CD4-positive, alpha-beta T cell treated with Interleukin-15 for 1 hour (primary cell): ENCODE results near the gene ATXN2.

Source experiments
- DNase-seq: peaks from one replicate; pipeline ENCODE4 v3.0.0-alpha.2; 2020

The ATXN2 gene

DNA sequence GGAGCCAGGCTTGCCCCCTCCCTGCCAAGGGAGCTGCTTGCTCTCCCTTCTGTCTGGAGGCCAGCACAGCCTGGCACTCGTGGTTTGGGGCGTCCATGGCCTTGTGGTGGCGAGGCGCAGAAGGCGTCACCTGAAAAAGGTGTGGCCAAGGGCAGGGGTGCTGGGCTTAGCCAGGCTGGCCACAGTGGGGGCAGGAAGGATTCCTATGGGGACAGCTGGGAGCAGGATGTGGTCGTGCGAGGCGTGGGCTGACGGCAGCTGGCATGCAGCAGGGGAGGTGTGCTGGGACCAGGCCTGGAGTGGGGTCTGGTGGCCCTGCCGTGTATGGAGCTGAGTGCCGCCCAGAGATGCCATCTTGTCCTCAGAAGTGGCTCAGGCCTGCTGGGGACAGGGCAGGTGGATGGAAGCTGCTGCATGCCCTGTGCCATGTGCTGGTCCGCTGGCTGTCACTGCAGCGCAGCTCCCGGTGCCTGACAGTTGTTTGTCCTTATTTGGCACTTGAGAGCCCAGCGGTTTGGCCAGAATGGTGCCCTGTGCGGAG is 163.4 kb downstream of the ATXN2 start:
- peak; percentile 55 for DNase-seq

DNA sequence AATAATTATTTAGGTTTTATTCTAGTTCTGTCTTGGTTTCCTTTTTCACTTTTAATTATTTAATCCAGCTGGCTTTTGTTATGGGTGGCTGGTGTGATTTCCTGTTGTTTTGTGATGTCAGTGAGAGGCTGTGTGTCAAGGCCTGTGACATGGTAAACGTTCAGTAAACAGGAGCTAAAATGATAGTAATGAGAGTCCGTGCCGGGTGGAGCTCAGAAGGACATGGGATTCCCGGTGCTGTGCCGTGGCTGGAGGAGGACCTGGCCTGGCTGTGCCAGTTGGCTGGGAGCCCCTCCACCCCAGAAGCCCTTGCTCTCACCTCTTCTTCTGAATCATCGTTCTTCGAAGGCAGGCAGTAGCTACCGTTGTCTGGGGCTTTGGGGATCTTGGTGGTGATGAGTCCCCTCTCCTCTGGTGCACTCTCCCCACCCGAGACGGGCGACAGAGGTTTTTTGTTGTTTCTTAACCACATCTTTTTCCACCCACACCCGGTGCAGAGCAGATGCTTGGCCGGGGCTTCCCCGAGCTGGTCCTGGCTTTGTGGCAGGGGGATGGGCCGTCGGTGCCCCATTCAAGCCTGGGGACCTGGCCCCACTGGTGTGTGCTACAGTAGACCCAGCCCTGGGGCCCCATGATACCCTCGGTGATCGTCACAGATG is 164.3 kb downstream of the ATXN2 start:
- peak; percentile 93 for DNase-seq

DNA sequence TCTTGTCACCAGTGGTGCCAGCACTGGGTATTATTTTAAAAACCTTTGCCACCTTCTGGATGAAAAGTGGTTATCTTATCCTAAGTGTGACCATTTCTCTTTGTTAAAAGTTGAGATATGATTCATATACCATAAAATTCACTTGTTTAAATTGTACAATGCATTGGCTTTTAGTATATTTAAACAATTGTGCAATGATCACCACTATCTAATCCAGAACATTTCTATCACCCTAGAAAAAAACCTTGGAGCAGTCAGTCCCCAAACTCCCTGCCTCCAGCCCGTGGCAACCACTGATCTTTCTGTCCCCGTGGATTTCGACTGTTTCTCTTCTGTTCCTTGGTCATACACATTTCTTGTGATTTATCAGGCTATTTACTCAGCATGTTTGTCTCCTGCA is 165.1 kb downstream of the ATXN2 start:
- no peak for DNase-seq

DNA sequence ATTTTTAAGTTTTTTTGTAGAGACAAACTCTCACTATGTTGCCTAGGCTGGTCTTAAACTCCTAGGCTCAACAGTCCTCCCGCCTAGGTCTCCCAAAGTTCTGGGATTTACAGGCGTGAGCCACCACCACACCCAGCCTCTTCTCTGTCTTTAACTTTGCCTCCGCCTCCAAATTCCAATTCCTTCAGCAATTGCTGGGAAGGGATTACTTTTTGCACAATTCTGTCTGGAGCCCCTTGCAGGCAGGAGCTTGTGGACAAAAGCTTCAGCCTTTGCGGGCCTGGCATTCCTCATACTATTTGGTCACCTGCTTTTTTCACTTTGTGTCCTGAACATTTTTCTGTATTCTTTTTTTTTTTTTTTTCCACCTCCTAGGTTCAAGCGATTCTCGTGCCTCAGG is 167.3 kb downstream of the ATXN2 start:
- no peak for DNase-seq

DNA sequence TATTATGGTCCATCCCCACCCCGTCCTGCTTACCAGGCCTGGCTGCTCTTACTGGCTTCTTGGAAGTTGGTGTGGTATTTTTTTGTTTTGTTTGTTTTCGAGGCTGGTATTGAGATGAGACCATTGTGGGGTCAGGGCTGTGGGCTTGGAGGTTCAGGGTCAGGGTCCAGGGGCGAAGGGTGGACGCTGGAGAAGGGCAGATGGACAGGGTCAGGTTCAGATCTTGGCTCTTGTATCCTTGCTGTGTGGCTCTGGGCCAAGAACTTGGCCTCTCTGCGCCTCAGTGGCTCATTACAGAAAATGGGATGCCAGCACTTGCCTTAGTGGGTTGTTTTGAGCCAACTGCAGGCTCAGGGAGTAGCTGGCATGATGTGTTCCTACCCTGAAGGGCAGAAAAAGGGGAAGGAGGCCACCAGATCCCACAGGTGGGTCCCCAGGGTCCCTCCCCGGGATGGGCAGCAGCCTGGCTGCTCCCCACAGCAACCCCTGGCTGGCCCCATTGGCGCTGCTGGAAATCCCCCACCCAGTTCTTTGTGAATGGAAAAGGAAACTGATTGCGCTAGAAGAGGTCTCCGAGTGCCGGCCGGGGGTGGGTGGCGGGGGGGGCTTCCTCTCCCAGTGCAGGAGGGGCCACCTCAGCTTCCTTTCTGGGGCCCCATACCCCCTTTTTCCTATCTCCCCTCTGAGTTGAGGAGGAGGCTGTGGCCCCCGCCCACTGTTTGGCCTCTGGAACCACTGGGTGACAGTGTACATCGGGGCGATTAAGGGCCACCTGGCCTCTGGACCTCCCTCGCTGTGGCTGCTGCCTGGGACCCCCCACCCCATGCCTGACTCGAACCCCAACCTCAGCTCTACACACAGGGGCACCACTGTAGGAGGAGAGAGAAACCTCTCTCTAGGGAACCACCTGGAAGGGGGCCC is 168.4 kb downstream of the ATXN2 start:
- DNase-seq = peak; percentile 83

DNA sequence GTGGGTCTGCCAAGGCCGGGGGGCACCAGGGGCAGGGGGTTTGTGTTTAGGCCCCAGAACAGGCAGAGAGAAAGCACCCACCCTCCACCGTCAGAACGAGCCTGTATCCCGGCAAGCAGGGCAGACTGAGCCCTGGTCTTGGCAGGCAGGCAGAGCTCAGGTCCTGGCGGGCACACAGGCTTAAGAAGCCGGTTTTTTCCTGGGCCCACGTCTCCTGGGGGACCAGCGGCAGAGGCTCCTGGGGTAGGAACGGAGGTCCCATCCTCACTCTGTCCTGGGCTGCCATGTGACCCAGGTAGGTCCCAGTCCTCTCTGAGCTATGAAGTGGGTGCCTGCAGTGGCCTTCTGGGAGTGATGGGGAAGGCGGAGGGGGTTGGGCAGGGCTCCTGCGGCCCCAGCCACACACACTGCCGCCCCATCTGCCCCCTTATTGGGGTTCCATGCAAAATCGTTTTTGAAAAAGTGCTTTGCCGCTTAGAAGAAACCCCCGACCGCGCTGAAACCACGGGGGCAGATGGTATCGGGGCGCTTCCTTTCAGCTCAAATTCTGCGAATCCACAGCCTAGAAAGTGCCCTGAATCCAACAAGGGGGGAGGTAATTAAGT is 169.2 kb downstream of the ATXN2 start:
- peak; percentile 85 for DNase-seq

DNA sequence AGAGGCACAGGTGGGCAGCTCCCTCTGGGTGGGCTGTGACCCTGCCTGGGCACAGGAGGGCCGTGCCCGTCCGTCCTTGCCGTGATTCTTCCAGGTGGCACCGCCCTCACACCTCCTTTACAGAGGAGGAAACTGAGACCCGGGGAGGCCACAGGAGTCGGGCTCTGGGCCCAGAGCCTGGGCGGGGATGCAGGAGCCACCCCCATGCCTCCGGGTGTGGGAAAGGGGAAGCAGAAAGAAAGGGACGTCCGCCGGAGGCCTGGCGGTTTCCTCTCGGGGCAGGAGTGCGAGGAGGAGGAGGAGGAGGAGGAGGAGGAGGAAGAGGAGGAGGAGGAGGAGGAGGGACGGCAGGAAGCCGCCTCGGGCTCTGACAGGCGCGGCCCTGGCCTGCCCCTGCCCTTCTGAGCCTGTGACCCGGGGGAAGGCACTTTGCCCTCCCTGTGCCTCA is 170.4 kb downstream of the ATXN2 start:
- DNase-seq = peak; percentile 61

DNA sequence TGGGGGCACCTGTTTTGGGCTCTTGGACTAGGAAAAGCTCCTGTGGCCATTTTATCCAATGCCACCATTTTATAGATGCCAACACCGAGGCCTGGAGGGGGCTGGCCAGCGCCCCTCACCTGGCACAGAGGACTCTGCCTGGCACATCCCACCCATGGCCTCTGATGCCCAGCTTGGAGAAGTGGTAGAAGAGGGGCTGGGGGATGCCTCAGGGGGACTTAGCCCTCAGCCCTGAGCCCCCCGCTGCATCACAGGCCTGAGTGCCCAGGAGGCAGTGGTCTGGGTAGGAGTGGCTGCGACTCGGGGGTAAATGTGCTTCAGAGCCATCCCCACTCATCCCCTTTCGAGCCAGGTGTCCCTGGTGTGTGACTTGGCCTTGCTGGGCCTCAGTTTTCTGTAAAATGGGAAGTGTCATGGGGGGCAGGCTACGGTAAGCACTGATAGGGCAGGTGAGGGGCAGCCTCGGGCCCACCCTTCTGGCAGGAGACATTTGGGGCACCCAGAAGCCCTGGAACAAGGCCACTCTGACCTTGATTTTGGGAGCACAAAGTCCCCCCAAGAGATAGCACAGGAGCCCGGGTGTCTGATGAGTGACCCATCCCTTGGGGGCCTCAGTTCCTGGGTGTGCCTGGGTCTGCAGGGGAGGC is 170.9 kb downstream of the ATXN2 start:
- DNase-seq = no peak

DNA sequence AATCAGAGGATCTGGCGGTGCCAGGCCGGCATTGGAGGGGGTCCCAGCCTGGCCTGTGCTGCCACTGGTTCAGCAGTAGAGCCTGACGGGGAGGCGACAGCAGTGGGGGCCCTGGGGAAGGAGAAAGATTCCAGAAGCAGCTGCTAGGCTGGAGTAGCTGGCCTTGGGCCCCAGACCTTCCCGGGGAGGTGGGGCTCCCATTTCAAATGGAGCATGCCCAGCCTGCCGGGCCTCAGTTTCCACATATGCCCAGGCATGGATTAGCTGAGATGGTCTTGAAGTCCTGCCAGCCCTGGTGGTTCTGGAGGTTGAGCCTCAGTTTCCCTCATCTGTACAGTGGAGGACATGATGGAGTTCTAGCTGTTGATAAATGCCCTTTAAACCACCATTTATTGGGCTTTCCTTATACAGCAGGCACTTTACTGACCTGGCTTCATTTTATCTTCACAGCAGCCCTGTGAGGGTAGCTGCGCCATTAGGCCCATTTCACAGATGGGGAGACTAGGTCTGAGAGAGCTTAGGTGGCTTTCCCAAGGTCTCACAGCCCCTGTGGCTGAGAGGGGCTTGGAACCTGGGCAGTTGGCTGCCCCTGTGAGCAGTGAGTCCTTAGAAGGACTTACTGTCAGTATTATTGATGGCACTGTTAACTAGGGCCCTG is 171.6 kb downstream of the ATXN2 start:
- DNase-seq = no peak

DNA sequence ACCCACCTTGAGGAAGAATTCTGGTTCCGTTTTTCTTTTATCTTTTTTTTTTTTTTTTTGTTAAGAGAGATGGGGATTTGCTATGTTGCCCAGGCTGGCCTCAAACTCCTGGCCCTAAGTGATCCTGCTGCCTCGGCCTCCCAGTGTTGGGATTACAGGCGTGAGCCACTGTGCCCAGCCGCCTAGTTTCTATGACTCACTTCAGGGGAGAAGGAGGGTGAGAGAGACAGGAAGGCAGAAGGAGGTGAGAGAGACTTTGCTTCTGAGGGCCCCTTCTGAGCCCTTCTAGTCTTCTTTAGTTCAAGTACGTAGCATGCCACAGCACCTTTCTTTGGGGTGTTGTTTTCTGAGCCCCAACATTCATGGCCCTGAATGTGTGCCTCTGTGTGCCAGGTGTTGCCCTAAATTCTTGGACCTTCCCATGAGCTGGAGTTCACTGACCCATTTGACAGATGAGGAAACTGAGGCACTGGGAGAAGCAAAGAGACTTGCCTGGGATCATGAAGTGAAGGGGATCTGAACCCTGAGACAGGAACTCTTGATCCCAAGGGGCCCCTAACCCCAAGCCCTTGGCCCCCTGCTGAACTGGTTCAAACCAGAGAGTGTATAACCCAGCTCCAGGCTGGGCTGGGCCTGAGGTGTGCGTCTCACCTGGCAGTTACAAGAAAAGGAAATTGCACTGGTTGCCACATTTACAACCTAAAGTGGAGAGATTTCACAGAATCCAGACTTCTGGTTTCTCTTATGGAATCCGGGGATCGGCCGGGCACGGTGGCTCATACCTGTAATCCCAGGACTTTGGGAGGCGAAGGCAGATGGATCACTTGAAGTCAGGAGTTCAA is 172.6 kb downstream of the ATXN2 start:
- no peak for DNase-seq

DNA sequence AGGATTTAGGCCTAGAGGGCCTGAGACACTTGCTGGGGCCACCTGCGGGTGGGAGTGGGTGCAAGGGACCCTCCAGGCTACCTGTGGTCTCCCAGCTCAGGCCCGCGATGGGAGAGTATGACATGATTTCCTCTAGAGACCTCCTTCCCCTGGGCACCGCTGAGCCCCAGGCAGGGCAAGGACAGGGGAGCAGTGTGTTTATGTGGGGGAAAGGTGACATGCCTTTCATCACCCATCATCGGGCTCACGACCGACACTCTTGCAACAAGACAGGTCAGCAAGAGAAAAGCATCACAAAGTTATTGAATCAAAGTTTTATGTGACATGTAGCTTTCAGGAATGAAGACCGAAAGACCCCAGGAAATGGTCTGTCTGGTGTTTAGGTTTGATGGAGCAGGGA is 173.5 kb downstream of the ATXN2 start:
- DNase-seq = no peak

DNA sequence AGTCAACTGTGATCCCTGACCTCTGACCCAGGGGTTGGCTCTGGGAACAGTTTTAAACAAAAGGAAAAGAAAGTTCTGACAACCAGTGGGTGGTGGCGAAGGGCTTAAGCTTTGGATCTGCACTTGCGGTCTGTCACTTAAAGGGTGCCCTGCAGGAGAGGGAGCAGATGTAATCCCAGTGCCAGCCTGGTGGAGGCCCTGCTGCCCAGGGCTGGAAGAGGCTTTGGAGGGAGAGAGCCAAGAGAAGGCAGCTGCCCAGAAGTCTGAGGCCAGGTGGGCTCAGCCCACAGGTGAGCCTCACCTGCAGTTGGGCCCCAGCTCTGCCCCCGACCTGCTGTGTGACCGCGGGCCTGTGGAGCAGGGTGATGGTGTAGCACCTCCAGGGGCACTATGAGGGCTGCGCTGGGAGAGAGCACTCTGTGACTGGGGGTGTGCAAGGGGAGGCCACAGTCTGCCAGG is 174.3 kb downstream of the ATXN2 start:
- no peak for DNase-seq

DNA sequence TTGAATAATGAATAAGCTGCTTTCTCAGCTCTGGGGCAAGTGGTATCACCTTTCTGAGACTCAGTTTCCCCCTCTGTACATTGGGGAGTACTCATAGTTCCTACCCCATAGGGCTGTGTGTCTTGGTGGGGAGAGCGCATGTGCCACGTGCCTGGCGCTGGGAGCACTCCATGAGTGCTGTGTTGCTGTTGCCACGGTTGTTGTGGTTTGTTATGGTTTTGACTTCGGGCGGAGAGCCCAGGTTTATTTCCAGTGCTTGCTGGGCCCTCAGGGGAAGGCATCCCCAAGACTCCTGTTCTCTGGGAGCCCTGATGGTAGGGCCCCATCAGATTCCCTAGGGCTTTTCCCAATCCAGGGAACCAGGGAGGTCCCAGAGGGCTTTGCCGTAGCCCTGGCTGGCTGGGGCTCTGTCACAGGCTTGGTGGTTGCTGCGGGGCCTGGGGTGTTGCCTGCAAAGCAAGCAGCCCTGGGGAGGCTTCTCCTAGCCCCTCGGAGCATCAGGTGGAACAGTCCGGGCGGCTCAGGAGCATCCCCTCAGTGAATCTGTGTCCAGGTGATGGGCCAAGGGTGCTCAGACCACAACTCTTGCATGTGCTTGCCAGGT is 174.8 kb downstream of the ATXN2 start:
- no peak for DNase-seq

DNA sequence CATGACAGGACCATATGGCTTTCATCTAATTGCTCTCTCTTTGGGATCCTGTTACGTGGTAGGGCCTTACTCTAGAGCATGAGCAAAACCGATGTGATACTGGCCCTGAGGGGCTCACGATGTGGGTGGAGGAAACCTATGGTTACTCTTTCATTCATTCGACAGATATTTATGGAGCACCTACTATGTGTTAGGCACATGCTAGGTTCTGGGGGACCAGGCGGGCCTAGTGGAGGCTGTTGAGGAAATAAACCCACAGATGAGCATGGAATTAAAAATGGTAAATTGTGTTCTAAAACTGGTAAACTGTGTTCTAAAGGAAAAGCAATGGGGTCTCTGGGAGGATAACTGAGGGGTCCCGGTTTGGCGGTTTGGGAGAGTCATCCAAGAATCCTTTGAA is 178.6 kb downstream of the ATXN2 start:
- no peak for DNase-seq

DNA sequence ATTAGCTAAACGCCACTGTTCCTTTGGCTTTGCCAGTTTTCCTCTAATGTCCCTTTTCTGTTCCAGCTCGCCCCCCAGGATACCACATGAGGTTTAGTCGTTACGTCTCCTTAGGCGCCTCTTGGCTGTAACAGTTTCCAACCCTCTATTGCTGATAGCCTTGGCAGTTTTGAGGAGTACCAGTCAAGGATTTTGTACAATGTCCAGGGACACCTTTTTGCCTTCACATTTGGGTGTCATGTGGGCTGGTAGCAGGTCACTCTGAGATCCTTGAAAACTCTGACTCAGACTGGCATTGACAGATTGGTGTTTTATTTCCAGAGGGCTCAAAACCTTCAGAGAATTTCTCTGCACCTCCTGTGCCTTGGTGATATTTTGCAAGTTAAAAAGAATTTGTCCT is 179.3 kb downstream of the ATXN2 start:
- DNase-seq = no peak

DNA sequence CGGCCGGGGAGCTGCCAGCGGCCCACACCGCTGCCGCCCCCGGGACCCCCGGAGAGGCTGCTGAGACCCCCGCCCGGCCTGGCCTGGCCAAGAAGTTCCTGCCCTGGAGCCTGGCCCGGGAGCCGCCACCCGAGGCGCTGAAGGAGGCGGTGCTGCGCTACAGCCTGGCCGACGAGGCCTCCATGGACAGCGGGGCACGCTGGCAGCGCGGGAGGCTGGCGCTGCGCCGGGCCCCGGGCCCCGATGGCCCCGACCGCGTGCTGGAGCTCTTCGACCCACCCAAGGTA is 180.6 kb downstream of the ATXN2 start:
- DNase-seq = no peak

DNA sequence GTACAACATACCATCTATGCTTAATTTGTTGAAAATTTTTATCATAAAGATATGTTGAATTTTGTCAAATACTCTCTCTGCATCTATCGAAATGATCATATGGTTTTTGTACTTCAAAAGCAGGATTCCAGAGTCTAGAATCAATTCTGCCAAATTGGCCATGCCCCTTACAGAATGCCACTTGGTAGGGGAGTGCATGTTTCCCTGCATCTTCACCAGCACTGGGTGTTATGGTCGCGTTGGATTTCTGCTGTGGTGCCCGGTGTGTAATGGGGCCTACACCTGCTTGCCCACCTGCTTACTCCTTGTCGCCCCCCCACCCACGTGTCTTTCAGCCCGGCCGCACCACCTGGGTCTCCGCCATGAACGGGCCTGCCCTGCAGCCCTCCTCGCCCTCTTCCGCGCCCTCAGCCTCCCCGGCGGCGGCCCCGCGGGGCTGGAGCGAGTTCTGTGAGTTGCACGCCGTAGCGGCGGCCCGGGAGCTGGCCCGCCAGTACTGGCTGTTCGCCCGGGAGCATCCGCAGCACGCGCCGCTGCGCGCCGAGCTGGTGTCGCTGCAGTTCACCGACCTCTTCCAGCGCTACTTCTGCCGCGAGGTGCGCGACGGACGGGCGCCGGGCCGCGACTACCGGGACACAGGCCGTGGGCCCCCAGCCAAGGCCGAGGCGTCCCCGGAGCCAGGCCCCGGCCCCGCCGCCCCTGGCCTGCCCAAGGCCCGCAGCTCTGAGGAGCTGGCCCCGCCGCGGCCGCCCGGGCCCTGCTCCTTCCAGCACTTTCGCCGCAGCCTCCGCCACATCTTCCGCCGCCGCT is 181.1 kb downstream of the ATXN2 start:
- DNase-seq = no peak

DNA sequence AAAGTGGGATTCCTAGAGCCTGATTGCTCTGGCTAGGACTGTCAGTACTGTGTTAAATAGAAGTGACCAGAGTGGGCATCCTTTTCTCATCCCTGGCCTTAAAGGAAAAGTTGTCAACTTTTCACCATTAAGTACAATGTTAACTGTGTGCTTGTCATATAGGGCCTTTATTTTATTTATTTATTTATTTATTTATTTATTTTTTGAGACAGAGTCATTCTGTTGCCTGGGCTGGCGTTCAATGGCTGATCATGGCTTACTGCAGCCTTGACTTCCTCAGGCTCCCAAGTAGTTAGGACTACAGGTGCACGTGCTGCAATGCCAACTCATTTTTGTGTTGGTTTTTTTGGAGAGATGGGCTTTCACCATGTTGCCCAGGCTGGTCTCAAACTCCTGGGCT is 181.8 kb downstream of the ATXN2 start:
- no peak for DNase-seq

DNA sequence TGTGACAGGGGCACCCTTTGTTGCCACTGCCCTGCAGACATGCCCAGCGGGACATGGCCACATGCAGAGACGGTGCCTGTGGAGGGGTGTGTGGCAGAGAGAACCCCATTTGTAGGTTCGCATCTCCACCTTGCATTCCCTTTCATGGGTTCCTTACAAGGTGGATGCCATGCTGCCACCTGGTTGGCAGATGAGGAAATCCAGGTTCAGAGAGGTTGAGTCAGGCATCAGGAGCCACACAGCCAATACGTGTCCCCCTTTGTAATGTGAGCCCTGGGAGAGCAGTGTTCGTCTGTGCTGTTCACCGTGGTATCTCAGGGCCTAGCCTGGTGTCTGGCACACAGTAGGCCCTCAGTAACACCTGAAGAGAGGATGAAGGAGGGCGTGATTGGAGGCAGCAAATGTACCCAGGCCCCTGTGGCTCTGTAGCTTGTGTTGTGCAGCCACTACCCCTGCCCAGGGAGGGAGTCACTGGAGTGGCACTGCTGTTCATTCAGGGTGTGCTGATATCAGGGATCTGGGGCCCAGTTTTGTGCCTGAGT is 184.3 kb downstream of the ATXN2 start:
- DNase-seq = no peak

DNA sequence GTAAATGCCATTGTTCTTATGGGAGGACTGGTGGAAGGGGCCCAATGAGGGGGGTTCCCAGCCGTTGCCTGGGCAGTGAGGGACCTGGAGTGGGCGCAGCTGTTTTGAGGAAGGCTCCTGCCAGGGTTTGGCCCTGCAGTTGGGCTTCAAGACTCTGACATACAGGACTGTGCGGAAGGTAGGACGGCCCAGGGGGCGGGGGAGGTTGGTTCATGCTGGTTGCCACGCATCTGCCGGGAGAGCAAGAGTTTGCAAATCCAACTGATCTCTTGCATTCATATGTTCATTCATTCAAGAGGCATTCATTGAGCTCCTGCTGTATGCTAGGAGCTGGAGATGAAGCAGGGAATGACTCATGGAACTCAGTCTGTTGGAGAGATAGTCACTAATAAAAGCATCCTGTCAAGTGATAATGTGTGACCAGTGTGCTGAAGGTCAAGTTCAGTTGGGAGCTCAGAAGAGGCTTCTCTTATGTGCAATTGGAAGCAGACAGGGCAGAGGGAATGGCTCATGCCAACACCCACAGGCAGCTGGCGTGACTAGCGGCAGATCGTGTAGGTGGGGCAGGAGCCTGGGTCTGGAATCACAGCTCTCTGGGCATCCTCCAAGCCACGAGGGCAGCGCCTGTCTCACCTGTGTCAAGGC is 185.6 kb downstream of the ATXN2 start:
- no peak for DNase-seq
